ENCODE measurements around the gene RTN3. TPM values are rescaled to one million over a fixed set of nuclear protein-coding genes. Genes with fewer than 3 reads are reported as not detected.
"Not testable (repeated sequence)": the region's sequence is repeated elsewhere in the genome, so short reads cannot be mapped to it uniquely, and the experiment has no call there.

Gene RTN3
- total RNA-seq, 1 donor from 2014 or later = 61.1 TPM

DNA sequence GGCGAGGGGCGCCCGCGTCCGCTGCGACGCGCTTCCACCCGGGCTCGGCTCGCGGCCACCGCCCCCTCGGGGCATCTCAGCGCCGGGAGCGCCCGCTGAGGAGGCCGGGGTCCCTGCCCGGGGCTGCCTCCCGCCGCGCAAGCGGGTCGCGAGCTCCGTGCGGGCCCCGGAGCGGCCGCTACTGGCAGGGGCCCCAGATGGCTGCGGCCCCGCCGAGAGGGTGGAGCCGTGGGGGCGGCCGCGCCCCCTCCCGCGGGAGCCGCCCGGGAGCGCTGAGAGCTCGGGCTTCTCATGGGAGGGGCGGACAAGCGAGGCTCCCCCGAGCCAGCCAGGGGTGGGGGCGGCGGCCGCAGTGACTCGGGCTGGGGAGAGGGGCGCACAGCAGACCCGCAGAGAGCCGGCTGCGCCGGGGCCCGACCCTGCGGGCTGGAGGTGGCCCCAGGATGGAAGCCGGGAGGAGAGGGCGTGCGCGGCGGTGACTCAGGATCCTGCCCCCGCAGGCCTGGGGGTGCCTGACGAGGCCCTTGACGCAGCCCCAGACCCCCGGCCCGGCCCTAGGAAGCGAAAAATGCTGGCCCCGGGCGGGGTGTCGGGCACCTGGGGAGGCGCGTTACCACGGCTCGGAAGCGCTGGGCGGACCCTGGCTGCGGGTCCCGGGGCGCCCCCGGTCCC is 87.9 kb downstream of the RTN3 start:
- intact Hi-C loops (cut with micrococcal nuclease) = loop anchor here (2.0 to 5.0 kb wide), 3 partner anchors 43 to 378 kb away; partner anchors contain the start of genes MARK2 and SPINDOC
- no peaks in the 10 kb centered on the region for H3K9me3 Mint-ChIP-seq
- no peaks in the 10 kb centered on the region for H3K36me3 Mint-ChIP-seq (ENCODE audit: low read depth)
- peaks cover 32% of the 10 kb centered on the region for H3K27me3 Mint-ChIP-seq (ENCODE audit: low read depth)
- DNase-seq (ENCODE audit: low spot score) = no peak
- peaks cover 12% of the 10 kb centered on the region for H3K4me1 Mint-ChIP-seq (ENCODE audit: low read depth)
- H3K4me3 Mint-ChIP-seq (ENCODE audit: low read depth) = peak overlapping the region; percentile 30
- H3K27ac Mint-ChIP-seq = no peak overlapping the region

DNA sequence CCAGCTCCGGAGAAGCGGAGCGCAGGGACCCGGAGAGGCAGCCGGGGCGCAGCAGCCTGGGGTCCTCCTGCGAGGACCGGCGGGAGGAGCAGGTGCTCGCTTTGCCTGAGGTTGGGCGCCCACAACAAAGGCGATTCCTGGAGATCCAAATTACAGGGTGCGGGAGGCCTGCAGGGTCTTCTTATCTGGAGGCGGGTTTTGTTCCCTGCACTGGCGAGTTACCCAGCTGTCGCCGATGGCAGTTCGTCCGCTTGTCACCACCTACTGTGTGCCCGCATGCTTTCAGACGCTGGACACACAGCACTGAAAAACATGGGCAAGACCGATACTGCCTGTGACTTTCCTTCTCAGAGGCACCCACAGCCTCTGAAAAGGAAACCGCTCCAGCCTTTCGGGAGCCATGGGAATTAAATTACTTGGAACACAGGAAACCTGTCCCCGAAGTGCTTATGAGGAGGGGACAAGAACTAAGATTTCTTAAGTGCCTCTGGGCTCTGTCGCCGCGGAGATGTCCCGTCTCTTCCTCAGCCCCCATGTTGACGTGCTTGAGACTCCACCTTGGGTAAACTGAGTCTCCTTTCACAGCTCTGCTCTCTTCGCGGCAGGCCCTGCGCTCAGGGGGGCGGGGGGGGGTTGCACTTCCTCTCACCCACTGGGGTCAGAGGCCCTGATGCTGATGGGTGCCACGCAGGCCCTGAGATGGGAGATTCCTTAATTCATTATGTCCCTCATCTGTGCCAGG is 88.6 kb downstream of the RTN3 start:
- Mint-ChIP-seq H3K36me3 (ENCODE audit: low read depth) (no peaks in the 10 kb centered on the region), H3K4me3 (ENCODE audit: low read depth) (peak overlapping the region; percentile 68), H3K9me3 (no peaks in the 10 kb centered on the region), H3K27me3 (ENCODE audit: low read depth) (peaks cover 33% of the 10 kb centered on the region), H3K4me1 (ENCODE audit: low read depth) (peaks cover 12% of the 10 kb centered on the region), H3K27ac (no peak overlapping the region)
- no peak for DNase-seq (ENCODE audit: low spot score)
- intact Hi-C loops (cut with micrococcal nuclease) = loop anchor here (2.0 to 5.0 kb wide), 3 partner anchors 42 to 377 kb away; partner anchors contain the start of genes MARK2 and SPINDOC

- intact Hi-C loops (cut with micrococcal nuclease) = no loop called here
- DNase-seq (ENCODE audit: low spot score) = no peak
- Mint-ChIP-seq H3K27ac (no peak overlapping the region), H3K4me1 (ENCODE audit: low read depth) (peaks cover 12% of the 10 kb centered on the region), H3K4me3 (ENCODE audit: low read depth) (no peak overlapping the region), H3K9me3 (no peaks in the 10 kb centered on the region), H3K27me3 (ENCODE audit: low read depth) (peaks cover 35% of the 10 kb centered on the region), H3K36me3 (ENCODE audit: low read depth) (no peaks in the 10 kb centered on the region)
Measured at GRCh38 chr11:63770763-63771162, 89.5 kb downstream of the RTN3 start.

DNA sequence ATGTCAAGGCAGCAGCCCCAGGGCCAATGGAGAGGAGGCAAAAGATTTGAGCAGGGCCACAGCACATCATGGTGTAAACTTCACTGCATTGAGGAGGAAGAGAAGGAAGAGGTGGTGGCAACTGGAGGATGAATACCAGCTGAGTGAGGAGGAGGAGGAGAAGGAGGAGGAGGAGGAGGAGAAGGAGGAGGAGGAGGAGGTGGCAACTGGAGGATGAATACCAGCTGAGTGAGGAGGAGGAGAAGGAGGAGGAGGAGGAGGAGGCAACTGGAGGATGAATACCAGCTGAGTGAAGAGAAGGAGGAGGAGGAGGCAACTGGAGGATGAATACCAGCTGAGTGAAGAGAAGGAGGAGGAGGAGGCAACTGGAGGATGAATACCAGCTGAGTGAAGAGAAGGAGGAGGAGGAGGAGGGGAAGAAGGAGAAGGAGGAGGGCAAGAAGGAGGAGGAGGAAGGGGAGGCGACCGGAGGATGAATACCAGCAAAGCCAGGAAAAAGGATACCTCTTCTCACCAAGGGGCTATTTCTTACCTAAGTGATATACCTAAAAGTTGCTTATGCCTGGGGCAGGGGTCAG is 90.5 kb downstream of the RTN3 start:
- H3K9me3 Mint-ChIP-seq; H3K27ac Mint-ChIP-seq; intact Hi-C loops (cut with micrococcal nuclease); H3K4me3 Mint-ChIP-seq (ENCODE audit: low read depth); DNase-seq (ENCODE audit: low spot score); H3K36me3 Mint-ChIP-seq (ENCODE audit: low read depth): not testable (repeated sequence)
- Mint-ChIP-seq H3K4me1 (ENCODE audit: low read depth) (peaks cover 12% of the 10 kb centered on the region), H3K27me3 (ENCODE audit: low read depth) (peaks cover 41% of the 10 kb centered on the region)

DNA sequence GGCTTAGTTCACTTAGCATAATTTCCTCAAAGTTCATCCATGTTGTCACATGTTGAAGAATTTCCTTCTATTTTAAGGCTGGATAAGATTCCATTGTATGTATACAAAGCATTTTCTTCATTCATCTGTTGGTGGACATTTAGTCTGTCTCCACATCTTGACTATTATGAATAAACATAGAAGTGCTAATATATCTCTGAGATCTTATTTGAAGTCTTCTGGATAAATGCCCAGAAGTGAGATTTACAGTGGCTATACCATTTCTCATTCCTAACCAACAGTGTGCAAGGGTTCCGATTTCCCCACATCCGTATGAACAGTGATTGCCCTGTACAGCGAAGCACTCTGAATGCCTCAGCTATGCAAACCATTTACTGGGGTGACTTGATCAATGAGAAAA is 93.9 kb downstream of the RTN3 start:
- H3K27me3 Mint-ChIP-seq (ENCODE audit: low read depth) = peaks cover 44% of the 10 kb centered on the region
- DNase-seq (ENCODE audit: low spot score) = no peak
- H3K4me3 Mint-ChIP-seq (ENCODE audit: low read depth) = no peak overlapping the region

DNA sequence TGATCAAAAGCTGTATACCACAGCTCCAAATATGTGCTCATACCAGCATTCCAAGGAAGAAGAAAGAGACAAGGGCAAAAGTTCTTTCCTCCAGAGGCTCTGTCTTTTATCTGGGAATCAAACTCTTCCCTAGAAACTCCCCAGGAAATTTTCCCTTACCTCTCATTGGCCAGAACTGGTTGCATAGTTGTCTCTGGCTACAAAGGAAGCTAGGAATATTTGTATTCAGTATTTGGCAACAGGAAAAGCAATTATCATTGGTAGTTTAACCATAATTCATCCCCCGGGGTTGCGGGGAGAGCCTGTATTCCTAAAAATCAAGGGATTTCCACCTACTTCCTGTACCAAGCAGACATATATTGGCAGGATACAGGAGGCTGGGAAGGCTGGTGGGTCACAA is 97.7 kb downstream of the RTN3 start:
- no peaks in the 10 kb centered on the region for H3K4me1 Mint-ChIP-seq (ENCODE audit: low read depth)
- peaks cover 20% of the 10 kb centered on the region for H3K27me3 Mint-ChIP-seq (ENCODE audit: low read depth)
- H3K4me3 Mint-ChIP-seq (ENCODE audit: low read depth) = no peak overlapping the region
- DNase-seq (ENCODE audit: low spot score) = no peak
- H3K27ac Mint-ChIP-seq = no peak overlapping the region
- no peaks in the 10 kb centered on the region for H3K36me3 Mint-ChIP-seq (ENCODE audit: low read depth)
- intact Hi-C loops (cut with micrococcal nuclease) = no loop called here
- H3K9me3 Mint-ChIP-seq = no peaks in the 10 kb centered on the region

More for the DNA sequence above, 93.9 kb downstream of the RTN3 start:
- H3K4me1 Mint-ChIP-seq (ENCODE audit: low read depth) = peaks cover 4% of the 10 kb centered on the region
- no peaks in the 10 kb centered on the region for H3K9me3 Mint-ChIP-seq
- no peaks in the 10 kb centered on the region for H3K36me3 Mint-ChIP-seq (ENCODE audit: low read depth)
- H3K27ac Mint-ChIP-seq = no peak overlapping the region
- intact Hi-C loops (cut with micrococcal nuclease) = no loop called here

DNA sequence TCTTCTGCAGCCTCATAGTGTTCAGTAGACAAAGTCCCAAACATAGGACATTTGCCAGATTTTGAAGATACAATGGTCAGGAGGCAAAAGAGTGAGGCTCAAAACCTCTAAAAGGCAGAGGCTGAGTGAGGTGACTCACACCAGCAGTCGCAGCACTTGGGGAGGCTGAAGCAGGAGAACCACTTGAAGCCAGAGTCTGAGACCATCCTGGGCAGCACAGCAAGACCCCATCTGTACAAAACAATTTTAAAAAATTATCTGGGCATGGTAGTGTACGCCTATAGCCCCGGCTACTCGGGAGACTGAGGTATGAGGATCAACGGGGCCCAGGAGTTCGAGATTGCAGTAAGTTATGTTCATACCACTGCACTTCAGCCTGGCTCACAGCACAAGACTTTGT is 101.4 kb downstream of the RTN3 start:
- Mint-ChIP-seq H3K36me3 (ENCODE audit: low read depth) (no peaks in the 10 kb centered on the region), H3K9me3 (no peaks in the 10 kb centered on the region)

DNA sequence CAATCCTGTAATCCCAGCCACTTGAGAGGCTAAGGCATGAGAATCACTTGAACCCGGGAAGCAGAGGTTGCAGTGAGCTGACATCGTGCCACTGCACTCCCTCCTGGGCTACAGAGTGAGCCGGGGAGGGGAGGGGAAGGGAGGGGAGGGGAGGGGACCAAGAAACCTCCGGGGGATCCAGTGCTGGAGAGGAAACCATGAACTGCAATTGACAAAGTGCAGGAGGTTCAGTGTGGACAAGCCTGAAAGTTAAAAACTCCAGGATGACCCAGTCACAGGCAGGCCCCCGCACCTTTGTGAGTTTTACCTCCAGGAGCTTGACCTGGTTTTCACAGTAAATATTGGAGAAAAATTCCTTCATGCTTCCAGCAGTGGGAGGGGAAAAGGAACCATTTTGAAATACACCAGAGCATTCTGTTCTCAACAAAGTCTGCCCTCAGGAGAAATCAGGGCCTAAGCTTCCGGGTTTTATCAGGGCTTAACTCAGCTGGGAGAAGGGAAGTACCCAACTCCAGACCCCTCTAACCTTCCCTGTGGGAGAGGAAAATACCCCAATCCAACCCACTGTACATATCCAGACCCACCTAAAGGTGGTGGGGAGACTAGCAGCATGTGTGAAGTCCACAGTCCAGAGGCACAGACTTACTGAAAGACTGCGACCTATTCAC is 102.8 kb downstream of the RTN3 start:
- peaks cover 13% of the 10 kb centered on the region for H3K27me3 Mint-ChIP-seq (ENCODE audit: low read depth)
- intact Hi-C loops (cut with micrococcal nuclease) = no loop called here
- peaks cover 6% of the 10 kb centered on the region for H3K4me1 Mint-ChIP-seq (ENCODE audit: low read depth)
- H3K9me3 Mint-ChIP-seq = no peaks in the 10 kb centered on the region
- no peak overlapping the region for H3K4me3 Mint-ChIP-seq (ENCODE audit: low read depth)
- no peaks in the 10 kb centered on the region for H3K36me3 Mint-ChIP-seq (ENCODE audit: low read depth)
- no peak overlapping the region for H3K27ac Mint-ChIP-seq
- DNase-seq (ENCODE audit: low spot score) = no peak

More for the DNA sequence above, 101.4 kb downstream of the RTN3 start:
- H3K27me3 Mint-ChIP-seq (ENCODE audit: low read depth) = peaks cover 17% of the 10 kb centered on the region
- no peak overlapping the region for H3K27ac Mint-ChIP-seq
- no peak overlapping the region for H3K4me3 Mint-ChIP-seq (ENCODE audit: low read depth)
- DNase-seq (ENCODE audit: low spot score) = no peak
- peaks cover 6% of the 10 kb centered on the region for H3K4me1 Mint-ChIP-seq (ENCODE audit: low read depth)
- intact Hi-C loops (cut with micrococcal nuclease) = no loop called here

DNA sequence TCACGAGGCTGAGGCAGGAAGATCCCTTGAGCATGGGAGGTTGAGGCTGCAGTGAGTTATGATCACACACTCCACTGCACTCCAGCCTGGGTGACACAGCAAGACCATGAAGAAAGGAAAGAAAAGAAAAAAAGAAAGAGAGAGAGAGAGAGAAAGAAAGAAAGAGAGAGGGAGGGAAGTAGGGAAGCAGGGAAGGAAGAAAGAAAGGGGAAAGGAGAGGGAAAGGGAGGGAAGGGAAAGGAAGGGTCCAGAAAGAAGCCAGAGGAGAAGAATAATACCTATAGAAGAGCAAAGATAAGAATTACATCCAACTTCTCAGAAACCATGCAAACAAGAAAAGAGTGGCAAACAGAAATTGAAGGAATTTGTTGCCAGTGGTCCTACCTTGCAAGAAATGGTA is 104.5 kb downstream of the RTN3 start:
- H3K4me3 Mint-ChIP-seq (ENCODE audit: low read depth) = no peak overlapping the region
- H3K27me3 Mint-ChIP-seq (ENCODE audit: low read depth) = peaks cover 10% of the 10 kb centered on the region
- no peak overlapping the region for H3K27ac Mint-ChIP-seq
- DNase-seq (ENCODE audit: low spot score) = no peak
- H3K36me3 Mint-ChIP-seq (ENCODE audit: low read depth) = no peaks in the 10 kb centered on the region
- intact Hi-C loops (cut with micrococcal nuclease) = no loop called here
- H3K4me1 Mint-ChIP-seq (ENCODE audit: low read depth) = peaks cover 6% of the 10 kb centered on the region
- no peaks in the 10 kb centered on the region for H3K9me3 Mint-ChIP-seq

GRCh38 chr11:63791495-63792167 is 110.3 kb downstream of the RTN3 start:
- no peaks in the 10 kb centered on the region for H3K36me3 Mint-ChIP-seq (ENCODE audit: low read depth)
- H3K27ac Mint-ChIP-seq = no peak overlapping the region
- no peak for DNase-seq (ENCODE audit: low spot score)
- peaks cover 2% of the 10 kb centered on the region for H3K27me3 Mint-ChIP-seq (ENCODE audit: low read depth)
- no peaks in the 10 kb centered on the region for H3K4me1 Mint-ChIP-seq (ENCODE audit: low read depth)
- no peak overlapping the region for H3K4me3 Mint-ChIP-seq (ENCODE audit: low read depth)
- peaks cover 19% of the 10 kb centered on the region for H3K9me3 Mint-ChIP-seq
- intact Hi-C loops (cut with micrococcal nuclease) = no loop called here

GRCh38 chr11:63793161-63793560 is 111.9 kb downstream of the RTN3 start:
- Mint-ChIP-seq H3K4me1 (ENCODE audit: low read depth) (no peaks in the 10 kb centered on the region), H3K36me3 (ENCODE audit: low read depth) (no peaks in the 10 kb centered on the region), H3K9me3 (peaks cover 19% of the 10 kb centered on the region), H3K4me3 (ENCODE audit: low read depth) (no peak overlapping the region), H3K27me3 (ENCODE audit: low read depth) (peaks cover 2% of the 10 kb centered on the region), H3K27ac (no peak overlapping the region)
- intact Hi-C loops (cut with micrococcal nuclease) = no loop called here
- DNase-seq (ENCODE audit: low spot score) = no peak

GRCh38 chr11:63795066-63795465 is 113.8 kb downstream of the RTN3 start:
- no peak overlapping the region for H3K27ac Mint-ChIP-seq
- peaks cover 2% of the 10 kb centered on the region for H3K27me3 Mint-ChIP-seq (ENCODE audit: low read depth)
- H3K36me3 Mint-ChIP-seq (ENCODE audit: low read depth) = no peaks in the 10 kb centered on the region
- DNase-seq (ENCODE audit: low spot score) = no peak
- H3K4me1 Mint-ChIP-seq (ENCODE audit: low read depth) = no peaks in the 10 kb centered on the region
- H3K4me3 Mint-ChIP-seq (ENCODE audit: low read depth) = no peak overlapping the region
- peaks cover 19% of the 10 kb centered on the region for H3K9me3 Mint-ChIP-seq
- intact Hi-C loops (cut with micrococcal nuclease) = no loop called here

Measured in activated T-helper 2 cell treated with anti-CD3 and anti-CD28 coated beads, Interferon-gamma antibody, Interleukin-2, Interleukin-4, amounts not matched to agents 10 μg/mL and 5 μg/mL and 100 μg/mL, durations not matched to agents 14 hours and 24 hours and 36 hours (primary cell).